K562 (cell line): ENCODE data around the gene SFI1. TPM values are rescaled to one million over a fixed set of nuclear protein-coding genes. Genes with fewer than 3 reads are reported as not detected.
A peak's percentile ranks its signal among the peaks of the same experiment; 100 is the strongest.

Experiments
- ATAC-seq: fragments of 200-7000 bp; cut with Tn5 transposase; 3 replicates; pipeline ENCODE4 v1.9.1; 2020; ENCODE audit warnings: moderate library complexity
- BruUV-seq: library from RNA; stranded (reverse); fragments of 400-500 nt; replicated peaks from 2 replicates; lab custom pipeline; 2021; lab: Mats Ljungman, UMichigan
- CTCF ChIA-PET: fragments of 300-600 bp; formaldehyde crosslinking; extraction: SDS; loops from one replicate; lab custom pipeline; 2021; ENCODE audit warnings: low intra/inter-chr PET ratio; lab: Yijun Ruan, JAX
- POLR2A ChIA-PET: fragments of 300-600, 350-650 bp; sonication (Branson Sonifier 250); formaldehyde crosslinking; extraction: SDS; loops from one replicate; lab custom pipeline; 2021; ENCODE audit warnings: antibody characterized with exemption, inconsistent platforms; lab: Yijun Ruan, JAX
- DNase-seq, 4 experiments: peaks; one replicate each; pipeline versions ENCODE4 v3.0.0 to v3.0.0-alpha.2; 2011 to 2018; ENCODE audit warnings: low spot score in 3 of 4, mixed read lengths in 3 of 4; ENCODE audit errors: extremely low read depth in 1 of 4
- FAIRE-seq: peaks from 2 replicates; lab custom pipeline; 2011; peaks lifted over from hg19 to GRCh38; lab: Jason Lieb, UNC
- H2AFZ ChIP-seq: 2 replicates; pipeline ENCODE4 v1.6.0; 2011; ENCODE audit warnings: low read depth, low read length, control low read depth, inconsistent platforms
- H3K27ac ChIP-seq: fragments of 200-600 bp; 3 replicates; pipeline ENCODE4 v1.8.0; 2011; ENCODE audit warnings: low read depth, mild to moderate bottlenecking, control low read depth, inconsistent platforms, low read length, moderate library complexity, mixed read lengths; ENCODE audit errors: extremely low read depth
- H3K27me3 ChIP-seq, 2 experiments: fragments of 300-600 bp in 1 of 2; 2 replicates in 1 of 2; 3 replicates in 1 of 2; pipeline versions ENCODE4 v1.6.0 to v1.8.0; 2011; ENCODE audit warnings: inconsistent platforms in 2 of 2, low read length in 2 of 2, mild to moderate bottlenecking in 1 of 2, mixed read lengths in 1 of 2, moderate library complexity in 1 of 2; ENCODE audit not compliant: control insufficient read depth in 2 of 2, insufficient read depth in 2 of 2
- H3K36me3 ChIP-seq: fragments of 300-600 bp; 3 replicates; pipeline ENCODE4 v1.8.0; 2011; ENCODE audit warnings: mild to moderate bottlenecking, low read length, inconsistent platforms; ENCODE audit not compliant: control insufficient read depth, insufficient read depth
- H3K4me1 ChIP-seq, 2 experiments: fragments of 200-600 bp in 1 of 2; replicated peaks in 1 of 2; 2 replicates in 1 of 2; 3 replicates in 1 of 2; pipeline versions ENCODE4 v1.5.1 to v1.8.0; 2011; ENCODE audit warnings: inconsistent platforms in 2 of 2, low read length in 2 of 2, mild to moderate bottlenecking in 1 of 2, mixed read lengths in 1 of 2, moderate library complexity in 1 of 2; ENCODE audit not compliant: control insufficient read depth in 2 of 2, insufficient read depth in 2 of 2
- H3K4me2 ChIP-seq: 2 replicates; pipeline ENCODE4 v1.6.1; 2011; ENCODE audit warnings: low read length, control low read depth, inconsistent platforms, mixed read lengths; ENCODE audit not compliant: insufficient read depth
- H3K4me3 ChIP-seq: fragments of 200-600 bp; sonication (generic), shearing (Covaris generic); 2 replicates; pipeline ENCODE4 v1.5.1; 2016; ENCODE audit warnings: control low read depth, inconsistent platforms
- H3K79me2 ChIP-seq: fragments of 200-600 bp; 3 replicates; pipeline ENCODE4 v1.8.0; 2011; ENCODE audit warnings: low read length, inconsistent platforms; ENCODE audit not compliant: control insufficient read depth, insufficient read depth
- H3K9ac ChIP-seq, 2 experiments: 2 replicates each; pipeline versions ENCODE4 v1.6.0 to v1.6.1; 2011; ENCODE audit warnings: low read depth in 2 of 2, low read length in 2 of 2, control low read depth in 1 of 2, inconsistent platforms in 1 of 2, mild to moderate bottlenecking in 1 of 2, mixed read lengths in 1 of 2; ENCODE audit not compliant: insufficient read depth in 1 of 2
- H3K9me1 ChIP-seq: one replicate; pipeline ENCODE4 v1.6.0; 2011; ENCODE audit warnings: inconsistent platforms, mild to moderate bottlenecking, low read length, moderate library complexity; ENCODE audit not compliant: control insufficient read depth, insufficient read depth
- H3K9me3 ChIP-seq: replicated peaks from 2 replicates; pipeline ENCODE4 v1.5.1; 2011; ENCODE audit warnings: low read depth, low read length, inconsistent platforms; ENCODE audit not compliant: control insufficient read depth, insufficient read depth
- H4K20me1 ChIP-seq: replicated peaks from 2 replicates; pipeline ENCODE4 v1.6.1; 2011; ENCODE audit warnings: low read length, inconsistent platforms, mixed read lengths; ENCODE audit not compliant: control insufficient read depth, insufficient read depth
- CBX3 ChIP-seq, 2 experiments: IDR thresholded peaks; 1 replicate in 1 of 2; 2 replicates in 1 of 2; pipeline ENCODE4 v1.6.1; 2012; ENCODE audit warnings: inconsistent platforms in 2 of 2, low read length in 2 of 2, borderline replicate concordance in 1 of 2, control low read depth in 1 of 2
- CREBBP ChIP-seq: IDR thresholded peaks from one replicate; pipeline ENCODE4 v1.6.1; 2012; ENCODE audit warnings: low read depth, mild to moderate bottlenecking, control low read depth, inconsistent platforms, low read length
- GABPA ChIP-seq: fragments of 200-800 bp; sonication (Bioruptor generic); conservative IDR thresholded peaks from 2 replicates; pipeline ENCODE4 v1.6.1; 2016; ENCODE audit warnings: low read depth, missing genetic modification characterization, missing compliant biosample characterization
- GATAD2B ChIP-seq: fragments of 450-650 bp; IDR thresholded peaks from 2 replicates; pipeline ENCODE4 v1.6.1; 2017; ENCODE audit warnings: mild to moderate bottlenecking, borderline replicate concordance
- GTF2E2 ChIP-seq: fragments of 200-800 bp; sonication (Bioruptor generic); IDR thresholded peaks from 2 replicates; pipeline ENCODE4 v1.6.1; 2016; ENCODE audit warnings: missing genetic modification characterization, missing compliant biosample characterization
- NCOA4 ChIP-seq: fragments of 450-650 bp; IDR thresholded peaks from 2 replicates; pipeline ENCODE4 v1.6.1; 2018; ENCODE audit warnings: mild to moderate bottlenecking; ENCODE audit not compliant: partially characterized antibody
- POU5F1 ChIP-seq: fragments of 150-350 bp; IDR thresholded peaks from 2 replicates; pipeline ENCODE4 v1.6.1; 2014; ENCODE audit warnings: borderline replicate concordance, low read length, low read depth, mild to moderate bottlenecking; ENCODE audit not compliant: partially characterized antibody
- TFAM ChIP-seq: fragments of 250-450 bp; sonication (Bioruptor Pico); conservative IDR thresholded peaks from 2 replicates; pipeline ENCODE4 v1.5.0; 2021; ENCODE audit warnings: mild to moderate bottlenecking, moderate library complexity
- ZNF23 ChIP-seq: fragments of 250-450 bp; sonication (Bioruptor Pico); IDR thresholded peaks from 2 replicates; pipeline ENCODE4 v1.4.0; 2020; ENCODE audit warnings: mild to moderate bottlenecking
- WGBS: fragments of 100-300 bp; shearing (Covaris generic); methylation state at CpG from one replicate; pipeline ENCODE4 v1.1.6; 2016; ENCODE audit warnings: low coverage, mixed read lengths; ENCODE audit not compliant: insufficient coverage; ENCODE audit errors: missing lambda C conversion rate; 5-methylcytosine and 5-hydroxymethylcytosine counted together
- in situ Hi-C: fragments of 300-500 bp; cut with MboI; formaldehyde crosslinking; loops from 4 replicates; pipeline ENCODE4 v1.15.0; 2018; ENCODE audit warnings: inconsistent platforms, mixed read lengths
- intact Hi-C: fragments of 100-400 bp; cut with micrococcal nuclease; formaldehyde crosslinking; loops from 2 replicates; pipeline ENCODE4 v1.14.2; 2022
- polyA plus RNA-seq, 8 experiments: library from polyadenylated mRNA; depleted of rRNA in 4 of 8; stranded (reverse) in 5 of 8; unstranded in 3 of 8; fragments of >200 nt; fragmentation: Nextera tagmentation in 2 of 8; fragmentation: Illumina TruSeq in 1 of 8; extraction: Ambion mirVana in 2 of 8; extraction: Trizol in 1 of 8; gene quantifications; 2 replicates each; pipeline versions ENCODE4 v1.2.1 to v1.2.3, GENCODE V29; 2011 to 2014; ENCODE audit warnings: inconsistent platforms in 1 of 8, missing spikeins in 1 of 8
- total RNA-seq, 7 experiments: library from RNA; depleted of rRNA in 6 of 7; stranded (reverse); fragments of >200 nt in 6 of 7; fragmentation: Illumina TruSeq in 2 of 7; extraction: Trizol in 2 of 7; gene quantifications; 2 replicates each; pipeline versions ENCODE4 v1.2.1 to v1.2.3, GENCODE V29; 2011 to 2021; ENCODE audit warnings: low replicate concordance in 1 of 7
- TF ChIP-seq, protein P1 (sequence below), 2 experiments: IDR thresholded peaks; 2 replicates each; pipeline ENCODE4 v1.6.1; 2011; ENCODE audit warnings: borderline replicate concordance in 1 of 2, control low read depth in 1 of 2, low read depth in 1 of 2, low read length in 1 of 2, mild to moderate bottlenecking in 1 of 2, mixed read lengths in 1 of 2, moderate library complexity in 1 of 2; ENCODE audit not compliant: insufficient read depth in 1 of 2, insufficient read length in 1 of 2, poor library complexity in 1 of 2, severe bottlenecking in 1 of 2; ENCODE audit errors: extremely low read depth in 1 of 2
- TF ChIP-seq, protein P2 (sequence below): fragments of 450-650 bp; formaldehyde crosslinking; IDR thresholded peaks from 2 replicates; pipeline ENCODE4 v1.4.0; 2020; ENCODE audit warnings: mild to moderate bottlenecking, mixed read lengths
- TF ChIP-seq, protein P3 (sequence below): conservative IDR thresholded peaks from 2 replicates; pipeline ENCODE4 v1.6.1; 2011; ENCODE audit warnings: low read depth, mild to moderate bottlenecking, low read length; ENCODE audit not compliant: control insufficient read depth
- TF ChIP-seq, protein P4 (sequence below): fragments of 450-650 bp; formaldehyde crosslinking; IDR thresholded peaks from 2 replicates; pipeline ENCODE4 v1.4.0; 2022; ENCODE audit warnings: mild to moderate bottlenecking, moderate library complexity

Gene SFI1
- total and polyA plus RNA-seq, 9 of the 15 experiments (the other 6 are each of a cell fraction or from before 2014, with no cell fraction given) = 3.0 to 25.6 (median 14.1) TPM

DNA sequence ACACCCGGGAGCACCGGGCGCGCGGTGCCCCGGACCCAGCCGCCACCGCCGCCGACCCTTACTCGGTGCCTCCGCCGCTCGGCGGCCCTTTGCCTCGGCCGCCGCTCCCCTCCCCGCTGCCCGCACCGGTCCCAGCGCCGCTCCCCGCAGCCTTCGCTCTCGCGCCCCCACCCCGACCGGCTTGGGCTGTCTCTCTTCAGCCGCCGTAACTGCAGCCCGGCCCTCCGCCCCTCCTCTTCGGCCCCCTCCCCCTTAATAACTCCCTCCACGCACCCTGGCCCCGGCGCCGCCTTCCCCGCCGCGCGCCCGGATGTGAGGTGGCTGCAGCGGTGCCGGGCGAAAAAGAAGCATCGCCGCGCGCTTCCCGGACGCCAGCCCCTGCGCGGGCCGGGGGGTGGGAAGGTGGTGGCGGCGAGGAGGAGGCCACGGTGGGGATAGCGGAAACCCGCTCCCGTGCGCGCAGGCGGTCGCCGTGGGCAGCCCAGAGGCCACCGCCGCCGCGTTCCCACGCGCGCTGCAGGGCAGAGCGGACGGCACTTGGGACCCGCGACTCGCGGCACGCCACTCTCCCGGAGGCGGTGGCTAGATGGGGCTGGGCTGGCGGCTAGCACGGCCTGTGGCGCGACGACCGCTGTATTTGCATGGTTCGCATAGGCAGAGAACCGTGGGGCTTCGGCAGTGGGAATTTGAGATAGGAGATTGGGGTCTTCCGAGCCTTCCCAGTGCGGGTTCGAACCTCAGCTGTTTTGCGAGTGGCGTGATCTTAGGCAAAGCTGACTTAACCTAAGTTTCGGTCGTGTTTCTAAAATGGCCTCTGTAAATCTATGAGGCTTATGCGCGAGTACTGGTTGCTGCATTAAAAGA lies 6.5 kb upstream of the SFI1 start, which contains the start of gene EIF4ENIF1:
Gene EIF4ENIF1, minus strand, starts transcription at position 211 of the 864 bp plus-strand sequence. CDS start 1,124 bp downstream, outside the sequence.
- intact Hi-C loops (loop anchor here (2.0 kb wide), 1 partner anchor 141 kb away; no protein-coding TSS in a partner anchor), in situ Hi-C loops (no loop called here)
- BruUV-seq = no TSS peak
- CTCF ChIA-PET = no interaction called here
- Histone ChIP-seq H3K4me3 (peak within 1 kb of the TSS; percentile 73), H3K79me2 (peaks cover 53% of the 10 kb centered on the region), H3K36me3 (peaks cover 32% of the 10 kb centered on the region), H3K4me2 (peak within 1 kb of the TSS; percentile 95), H4K20me1 (no peaks in the 10 kb centered on the region), H3K9ac (peak within 1 kb of the TSS; percentile 97 to 98), H3K27me3 (no peaks in the 10 kb centered on the region), H3K9me1 (no peaks in the 10 kb centered on the region), H3K4me1 (peaks cover 13 to 26% of the 10 kb centered on the region in 2 experiments; a peak in 4 of 5 replicates), H3K9me3 (no peaks in the 10 kb centered on the region), H3K27ac (peak within 1 kb of the TSS; percentile 95), H2AFZ (peak within 1 kb of the TSS; percentile 89)
- peak; percentile 86 to 90 (median 88) for DNase-seq
- POLR2A ChIA-PET = interaction anchor here (0.6 to 1.0 kb wide), 2 partner anchors 114 to 146 kb away, joined by 3 to 4 read pairs; no protein-coding TSS in a partner anchor
- FAIRE-seq = no peak
- peak; percentile 81 for ATAC-seq
- 0% methylated on average over 15 of the region's 100 CpGs for WGBS
- no peak for TF ChIP-seq TFAM (CRISPR knock-in tag)
- TF ChIP-seq, protein P1, sequence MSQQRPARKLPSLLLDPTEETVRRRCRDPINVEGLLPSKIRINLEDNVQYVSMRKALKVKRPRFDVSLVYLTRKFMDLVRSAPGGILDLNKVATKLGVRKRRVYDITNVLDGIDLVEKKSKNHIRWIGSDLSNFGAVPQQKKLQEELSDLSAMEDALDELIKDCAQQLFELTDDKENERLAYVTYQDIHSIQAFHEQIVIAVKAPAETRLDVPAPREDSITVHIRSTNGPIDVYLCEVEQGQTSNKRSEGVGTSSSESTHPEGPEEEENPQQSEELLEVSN (IDR thresholded peaks at IDR 0.05; ENCODE audit: borderline replicate concordance in 1 of 2, extremely low read depth in 1 of 2, insufficient read depth in 1 of 2, insufficient read length in 1 of 2, low read depth in 1 of 2, low read length in 1 of 2, poor library complexity in 1 of 2, severe bottlenecking in 1 of 2) = peak in 1 of 2 experiments; percentile 33
- TF ChIP-seq GTF2E2 (tag) = no peak
- TF ChIP-seq, protein P2, sequence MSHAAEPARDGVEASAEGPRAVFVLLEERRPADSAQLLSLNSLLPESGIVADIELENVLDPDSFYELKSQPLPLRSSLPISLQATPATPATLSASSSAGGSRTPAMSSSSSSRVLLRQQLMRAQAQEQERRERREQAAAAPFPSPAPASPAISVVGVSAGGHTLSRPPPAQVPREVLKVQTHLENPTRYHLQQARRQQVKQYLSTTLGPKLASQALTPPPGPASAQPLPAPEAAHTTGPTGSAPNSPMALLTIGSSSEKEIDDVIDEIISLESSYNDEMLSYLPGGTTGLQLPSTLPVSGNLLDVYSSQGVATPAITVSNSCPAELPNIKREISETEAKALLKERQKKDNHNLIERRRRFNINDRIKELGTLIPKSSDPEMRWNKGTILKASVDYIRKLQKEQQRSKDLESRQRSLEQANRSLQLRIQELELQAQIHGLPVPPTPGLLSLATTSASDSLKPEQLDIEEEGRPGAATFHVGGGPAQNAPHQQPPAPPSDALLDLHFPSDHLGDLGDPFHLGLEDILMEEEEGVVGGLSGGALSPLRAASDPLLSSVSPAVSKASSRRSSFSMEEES (CRISPR knock-in tag) = no peak
- TF ChIP-seq GATAD2B = peak; percentile 88
- TF ChIP-seq NCOA4 = no peak
- TF ChIP-seq, protein P3, sequence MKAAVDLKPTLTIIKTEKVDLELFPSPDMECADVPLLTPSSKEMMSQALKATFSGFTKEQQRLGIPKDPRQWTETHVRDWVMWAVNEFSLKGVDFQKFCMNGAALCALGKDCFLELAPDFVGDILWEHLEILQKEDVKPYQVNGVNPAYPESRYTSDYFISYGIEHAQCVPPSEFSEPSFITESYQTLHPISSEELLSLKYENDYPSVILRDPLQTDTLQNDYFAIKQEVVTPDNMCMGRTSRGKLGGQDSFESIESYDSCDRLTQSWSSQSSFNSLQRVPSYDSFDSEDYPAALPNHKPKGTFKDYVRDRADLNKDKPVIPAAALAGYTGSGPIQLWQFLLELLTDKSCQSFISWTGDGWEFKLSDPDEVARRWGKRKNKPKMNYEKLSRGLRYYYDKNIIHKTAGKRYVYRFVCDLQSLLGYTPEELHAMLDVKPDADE = no peak; the same call in 1 of the 2 replicates
- TF ChIP-seq POU5F1 = no peak
- TF ChIP-seq, protein P4, sequence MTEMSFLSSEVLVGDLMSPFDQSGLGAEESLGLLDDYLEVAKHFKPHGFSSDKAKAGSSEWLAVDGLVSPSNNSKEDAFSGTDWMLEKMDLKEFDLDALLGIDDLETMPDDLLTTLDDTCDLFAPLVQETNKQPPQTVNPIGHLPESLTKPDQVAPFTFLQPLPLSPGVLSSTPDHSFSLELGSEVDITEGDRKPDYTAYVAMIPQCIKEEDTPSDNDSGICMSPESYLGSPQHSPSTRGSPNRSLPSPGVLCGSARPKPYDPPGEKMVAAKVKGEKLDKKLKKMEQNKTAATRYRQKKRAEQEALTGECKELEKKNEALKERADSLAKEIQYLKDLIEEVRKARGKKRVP = no peak
- peak; percentile 78 for TF ChIP-seq GABPA (tag)
- TF ChIP-seq ZNF23 = no peak
- no peak; a peak in 1 of 3 replicates for TF ChIP-seq CBX3 (IDR thresholded peaks at IDR 0.05; ENCODE audit: borderline replicate concordance in 1 of 2, low read length in 2 of 2)
- no peak for TF ChIP-seq CREBBP
